Pulmonary artery endothelial cell (primary cell): ENCODE measurements around the gene FAM20A. TPM values are rescaled to one million over a fixed set of nuclear protein-coding genes. Genes with fewer than 3 reads are reported as not detected.

ENCODE experiments used
- DNase-seq: peaks from one replicate; pipeline ENCODE4 v3.0.0-alpha.2; 2011; ENCODE audit warnings: low read depth, low spot score
- total RNA-seq: library from RNA; depleted of rRNA; stranded (reverse); fragments of >200 nt; gene quantifications from 2 replicates; pipeline ENCODE4 v1.2.3, GENCODE V29; 2014

FAM20A gene
- total RNA-seq: not detected in 2 replicates

DNA sequence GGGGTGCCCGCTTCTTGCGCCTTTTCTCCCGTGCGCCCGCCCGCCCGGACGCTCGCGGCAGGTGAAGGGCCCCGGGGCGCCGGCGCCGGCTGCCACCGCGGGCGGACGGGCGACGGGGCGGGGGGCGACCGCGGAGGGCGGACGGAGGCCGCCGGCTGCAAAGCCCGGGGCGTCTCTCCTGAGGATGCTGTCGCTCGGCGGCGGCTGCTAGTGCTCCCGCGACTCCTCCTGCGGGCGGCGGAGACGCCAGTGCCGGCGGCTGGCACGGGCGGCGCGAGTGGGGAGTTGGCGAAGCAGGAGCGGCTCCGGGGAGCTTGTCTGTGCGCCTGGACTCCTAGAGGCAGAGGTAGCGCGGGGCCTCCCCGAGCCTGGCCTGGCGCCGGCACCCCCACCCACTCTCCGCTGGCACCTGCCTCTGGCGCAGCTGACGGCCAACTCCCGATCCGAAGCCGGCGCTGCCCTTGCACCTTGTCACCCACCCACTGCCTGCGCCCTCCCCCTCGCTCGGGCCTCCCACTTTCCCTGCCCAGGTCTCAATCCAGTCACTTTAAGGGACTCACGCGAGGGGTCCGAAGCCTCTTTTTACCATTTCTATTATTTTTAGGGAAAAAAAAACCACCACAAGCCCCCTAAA is at the start of gene FAM20A:
Gene FAM20A, minus strand, starts transcription at position 437 of the 634 bp plus-strand sequence. CDS start 701 bp downstream, outside the sequence.
- no peak for DNase-seq

GRCh38 chr17:68649324-68649723 is 48.2 kb upstream of the FAM20A start:
- DNase-seq: no peak

DNA sequence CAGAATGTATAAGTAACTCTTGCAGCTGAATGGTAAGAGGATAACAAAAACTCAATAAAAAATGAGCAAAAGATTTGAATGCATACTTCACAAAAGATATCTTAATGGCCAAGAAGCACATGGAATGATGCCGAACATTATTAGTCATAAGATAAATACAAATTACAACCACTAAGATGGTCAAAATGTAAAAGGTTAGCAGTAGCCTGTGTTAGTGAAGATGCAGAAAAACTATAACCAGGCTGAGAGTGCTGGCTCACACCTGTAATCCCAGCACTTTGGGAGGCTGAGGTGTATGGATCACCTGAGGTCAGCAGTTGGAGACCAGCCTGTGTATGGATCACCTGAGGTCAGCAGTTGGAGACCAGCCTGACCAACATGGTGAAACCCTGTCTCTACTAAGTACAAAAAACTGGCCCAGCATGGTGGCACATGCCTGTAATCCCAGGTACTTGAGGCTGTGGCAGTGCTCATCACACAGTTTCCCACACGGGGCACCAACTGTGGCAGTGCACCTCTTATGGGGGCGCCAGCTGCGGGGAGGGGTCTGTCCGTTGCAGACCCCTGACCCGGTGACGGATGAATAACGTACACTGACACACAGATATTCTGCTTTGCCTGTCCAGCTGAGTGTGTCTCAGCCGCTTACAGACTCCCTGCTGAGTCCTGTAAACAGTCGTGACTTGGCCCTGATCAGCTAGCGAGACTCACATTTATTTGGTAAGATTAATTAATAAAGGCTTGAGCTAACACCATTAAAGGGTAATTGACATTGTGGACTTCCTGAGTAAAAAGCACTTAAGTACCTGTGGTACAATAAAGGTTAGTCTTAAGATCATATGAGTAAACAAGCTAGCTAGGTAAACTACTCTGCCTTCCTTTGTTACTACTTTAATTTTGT is 45.7 kb upstream of the FAM20A start:
- no peak for DNase-seq

GRCh38 chr17:68642118-68642412 is 40.9 kb upstream of the FAM20A start:
- no peak for DNase-seq

- no peak for DNase-seq
Measured at GRCh38 chr17:68641276-68642117, 40.3 kb upstream of the FAM20A start.

GRCh38 chr17:68640242-68640989 is 39.2 kb upstream of the FAM20A start:
- no peak for DNase-seq

DNA sequence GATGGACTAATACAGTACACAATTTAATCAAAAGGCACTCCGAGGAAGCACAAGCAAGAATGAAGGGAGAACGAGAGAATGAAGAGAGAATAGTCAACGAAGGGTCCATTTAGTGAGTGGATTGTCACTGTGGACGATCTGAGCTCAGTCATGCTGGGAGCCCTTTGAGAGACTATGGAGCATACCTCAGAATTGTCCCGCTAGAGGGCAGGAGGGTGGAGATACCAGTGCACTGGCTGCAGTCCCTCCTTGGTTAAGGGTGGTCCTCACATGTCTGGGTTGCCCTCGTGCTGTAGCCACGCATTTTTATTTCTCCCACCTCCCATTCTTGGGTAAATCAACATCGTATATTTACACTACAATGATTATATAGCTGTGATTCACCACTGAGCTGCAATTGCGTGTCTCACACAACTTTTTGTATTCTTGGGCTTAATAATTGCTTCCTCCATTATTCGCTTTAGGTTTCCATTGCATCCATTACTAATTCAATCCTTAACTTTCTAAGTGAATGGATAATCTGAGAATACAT is 33.2 kb upstream of the FAM20A start:
- no peak for DNase-seq

DNA sequence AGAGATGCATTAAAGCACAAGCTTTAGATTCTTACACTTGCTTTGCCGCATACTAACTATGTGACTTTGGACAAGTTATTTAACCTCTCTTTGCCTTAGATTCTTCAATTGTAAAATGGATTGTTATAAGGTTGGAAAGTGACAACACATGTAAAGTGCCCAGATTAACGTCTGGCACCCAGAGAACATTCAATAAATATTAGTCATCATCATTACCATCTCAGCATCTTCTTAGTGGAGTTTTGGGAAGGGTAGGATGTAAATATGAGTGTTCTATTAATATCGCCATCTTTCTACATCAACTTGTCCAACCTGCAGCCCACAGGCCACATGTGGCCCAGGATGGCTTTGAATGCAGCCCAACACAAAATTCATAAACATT is 27.4 kb upstream of the FAM20A start:
- DNase-seq: no peak

GRCh38 chr17:68627956-68628575 is 26.9 kb upstream of the FAM20A start:
- DNase-seq: no peak

DNA sequence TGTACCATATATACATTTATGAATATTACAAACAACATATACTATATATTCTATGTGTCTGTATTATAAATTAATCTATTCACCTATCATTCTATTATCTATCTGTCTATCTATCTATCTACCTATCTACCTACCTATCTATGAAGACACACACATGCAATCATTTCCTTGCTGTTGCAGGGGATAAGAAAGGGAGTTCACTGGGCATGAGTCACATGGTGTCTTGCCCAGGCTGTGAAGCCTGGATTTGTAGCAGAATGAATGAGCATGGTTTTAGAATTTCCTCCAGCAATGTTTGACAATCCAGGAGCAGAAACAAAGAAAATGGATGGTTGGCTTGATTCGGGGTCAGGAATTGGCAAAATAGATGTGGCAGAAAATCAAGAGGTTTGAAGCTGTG is 23.2 kb upstream of the FAM20A start:
- no peak for DNase-seq

DNA sequence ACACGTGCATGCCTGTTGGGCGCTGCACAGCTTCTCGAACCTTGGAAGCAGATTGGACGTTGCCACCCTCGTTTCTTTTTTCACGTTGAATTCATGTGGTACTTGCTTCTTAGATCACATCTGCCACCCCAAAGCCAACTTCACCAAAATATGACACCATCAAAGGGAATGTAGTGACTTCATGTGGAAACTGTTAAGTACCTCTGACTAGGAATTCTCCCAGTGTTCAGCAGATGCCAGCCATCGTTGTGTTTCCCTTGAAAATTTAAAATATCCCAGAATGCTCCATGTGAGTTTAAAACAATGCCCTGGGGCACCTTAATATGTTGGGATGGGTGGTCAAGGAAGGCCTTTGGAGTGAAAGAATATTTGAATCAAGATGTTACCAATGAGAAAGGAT is 22.6 kb upstream of the FAM20A start:
- no peak for DNase-seq

- DNase-seq: no peak
Measured at GRCh38 chr17:68622423-68622822, 21.3 kb upstream of the FAM20A start.

DNA sequence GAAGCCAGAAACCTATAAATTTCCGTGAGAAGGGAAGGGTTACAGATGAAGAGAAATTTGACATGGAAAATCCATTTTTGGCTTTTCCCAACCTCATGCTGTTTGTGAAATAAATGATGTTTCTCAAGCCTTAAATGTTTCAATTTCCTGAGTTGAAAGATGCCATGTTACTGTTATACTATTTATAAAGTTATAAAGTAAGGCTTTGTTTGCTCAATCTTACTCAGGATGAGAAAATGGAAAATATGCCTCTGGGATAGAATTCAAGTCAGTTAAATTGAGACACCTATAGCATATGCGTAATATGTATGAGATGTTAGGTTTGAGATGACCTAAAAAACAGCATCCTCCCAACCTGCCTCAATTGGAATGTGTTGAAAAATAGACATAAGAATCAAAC is 19.9 kb upstream of the FAM20A start:
- DNase-seq: no peak

DNA sequence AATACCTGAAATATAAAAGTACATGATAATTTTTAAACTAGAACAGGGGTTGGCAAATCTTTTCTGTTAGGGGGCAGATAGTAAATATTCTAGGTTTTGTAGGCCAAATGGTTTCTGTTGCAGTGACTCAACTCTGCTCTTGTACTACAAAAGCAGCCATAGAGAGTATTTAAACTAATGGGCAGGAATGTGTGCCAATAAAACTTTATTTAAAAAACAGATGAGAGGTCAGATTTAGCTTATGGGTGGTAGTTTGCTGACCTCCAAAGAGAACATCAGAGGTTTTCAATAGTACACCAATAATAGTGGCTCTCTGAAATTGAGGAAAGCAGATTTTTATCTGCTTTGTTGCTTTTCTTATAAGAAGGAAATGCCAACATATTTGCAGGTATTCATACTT is 15.2 kb upstream of the FAM20A start:
- no peak for DNase-seq

DNA sequence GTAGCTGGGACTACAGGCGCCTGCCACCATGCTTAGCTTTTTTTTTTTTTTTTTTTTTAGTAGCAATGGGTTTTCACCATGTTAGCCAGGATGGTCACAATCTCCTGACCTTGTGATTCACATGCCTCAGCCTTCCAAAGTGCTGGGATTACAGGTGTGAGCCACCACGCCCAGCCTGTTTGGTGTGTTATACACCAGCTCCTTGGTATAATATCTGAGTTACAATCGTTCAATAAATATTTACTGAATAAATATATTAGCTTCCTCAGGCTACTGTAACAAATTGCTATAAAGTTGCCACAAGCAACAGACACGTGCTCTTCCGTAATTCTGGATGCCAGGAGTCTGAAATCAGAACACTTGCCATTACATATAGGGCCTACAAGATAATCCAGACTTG is 13.6 kb upstream of the FAM20A start:
- DNase-seq: no peak

DNA sequence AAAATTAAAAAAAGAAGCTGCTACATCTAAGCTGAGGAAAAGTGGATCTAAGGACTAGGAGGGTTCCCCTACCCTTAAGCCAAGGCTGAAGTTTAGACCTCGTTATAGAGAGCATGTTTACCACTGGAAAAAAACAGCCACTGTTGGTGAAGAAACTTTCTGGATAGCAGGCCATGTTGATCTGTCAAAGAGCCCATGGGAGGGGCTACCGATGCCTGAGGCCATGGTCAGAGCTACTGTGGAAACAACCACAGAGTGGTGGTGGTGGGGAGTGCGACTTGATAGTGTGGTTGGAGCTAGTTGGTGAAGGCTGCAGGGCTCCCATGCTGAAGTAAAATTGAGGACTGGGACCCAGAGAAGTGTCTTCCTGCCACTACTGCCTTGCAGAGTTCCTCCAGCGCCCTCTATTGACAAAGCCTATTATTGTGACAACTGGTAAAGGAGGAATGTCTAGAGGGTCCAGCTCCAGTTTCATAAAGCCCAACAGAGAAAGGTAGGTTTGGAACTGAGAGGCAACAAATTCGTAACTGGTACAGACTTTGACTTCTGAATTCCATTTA is 12.7 kb upstream of the FAM20A start:
- DNase-seq: no peak

GRCh38 chr17:68612923-68613292 is 11.7 kb upstream of the FAM20A start:
- no peak for DNase-seq

- DNase-seq: no peak
Measured at GRCh38 chr17:68612209-68612922, 11.2 kb upstream of the FAM20A start.

DNA sequence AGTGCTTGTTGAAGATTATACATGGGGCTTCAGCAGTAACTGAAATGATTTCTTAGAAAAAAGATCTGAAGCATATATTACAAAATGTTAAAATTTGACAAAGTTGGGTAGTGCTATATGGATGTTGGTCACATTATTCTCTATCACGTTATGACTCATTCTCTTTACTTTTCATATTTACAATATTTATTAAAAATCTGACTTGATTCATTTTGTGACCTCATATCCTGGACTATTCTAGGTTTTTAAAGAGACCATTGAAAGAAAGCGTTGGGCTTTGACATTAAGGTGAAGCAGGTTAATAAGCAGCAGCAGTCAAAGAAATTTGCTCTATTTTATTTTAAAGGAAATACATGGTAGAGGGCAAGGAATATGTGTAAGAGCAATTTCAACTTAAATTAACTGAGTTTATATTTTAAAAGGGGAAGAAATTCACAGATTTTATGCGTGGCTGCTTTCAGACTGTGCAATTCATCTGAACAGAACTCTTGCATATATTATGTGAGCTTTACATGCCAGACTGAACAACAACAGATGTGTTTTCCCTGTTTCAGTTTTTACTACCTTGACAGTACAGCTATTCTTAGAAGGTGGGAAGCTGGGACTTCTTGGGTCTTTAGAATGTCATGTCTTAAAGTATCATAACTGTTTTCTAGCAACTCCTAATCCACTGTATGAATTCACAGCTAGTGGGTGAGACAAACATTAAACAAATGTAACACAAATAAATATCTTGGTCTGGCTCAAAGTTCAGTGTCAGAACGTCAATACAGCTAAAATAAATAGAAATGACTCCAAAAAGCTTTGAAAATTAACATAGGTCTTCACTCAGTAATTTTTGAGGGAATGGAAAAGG is 10.4 kb upstream of the FAM20A start:
- no peak for DNase-seq
